Skin epidermis (tissue), 12 donors: ENCODE results near the gene PROKR2.

Experiments
- H3K27ac ChIP-seq, 21 experiments: fragments of 200-600 bp; sonication (generic) in 11 of 21; one replicate each; pipeline ENCODE4 v1.5.0; 2020; ENCODE audit warnings: mild to moderate bottlenecking in 3 of 21, inconsistent platforms in 2 of 21, moderate library complexity in 2 of 21
- H3K4me3 ChIP-seq, 7 experiments: fragments of 200-600 bp; sonication (generic) in 2 of 7; one replicate each; pipeline ENCODE4 v1.5.0; 2020; ENCODE audit warnings: inconsistent platforms in 2 of 7, mild to moderate bottlenecking in 2 of 7, moderate library complexity in 1 of 7

PROKR2 gene

DNA sequence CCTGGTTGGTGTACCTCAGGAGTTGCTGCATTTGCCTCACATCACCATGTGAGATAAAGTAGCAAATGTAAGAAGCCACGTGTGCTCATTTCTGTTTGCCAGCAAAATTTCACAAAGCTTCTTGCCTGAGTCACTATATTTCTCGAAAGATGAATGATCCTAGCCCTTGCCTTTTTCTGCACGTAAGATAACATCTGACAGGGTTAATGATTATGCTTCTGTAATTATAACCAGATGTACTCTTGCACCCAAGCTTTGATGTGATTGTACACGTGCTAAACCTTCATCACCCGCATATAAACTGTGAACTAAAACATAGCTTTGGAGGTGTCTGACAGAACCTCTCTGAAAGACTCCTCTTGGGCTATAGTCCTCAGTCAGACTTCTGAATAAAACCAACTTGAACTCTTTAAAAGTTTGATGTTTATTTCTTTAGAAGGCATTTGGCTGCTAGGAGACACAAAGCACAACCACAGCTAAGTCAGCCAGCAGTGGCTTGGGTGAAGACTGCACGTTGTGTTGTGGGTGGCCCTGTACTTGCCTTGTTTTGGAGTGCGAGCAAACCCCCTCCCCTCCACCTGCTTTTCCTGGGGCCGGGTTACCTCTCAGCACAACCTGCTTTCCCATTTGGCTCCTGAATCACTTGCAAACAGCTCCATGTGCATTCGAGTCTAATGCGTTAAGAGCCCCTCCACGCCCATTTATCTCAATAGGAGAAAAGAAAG, 19.3 kb downstream of the PROKR2 start:
- no peak overlapping the region for H3K27ac ChIP-seq
- no peak overlapping the region for H3K4me3 ChIP-seq

DNA sequence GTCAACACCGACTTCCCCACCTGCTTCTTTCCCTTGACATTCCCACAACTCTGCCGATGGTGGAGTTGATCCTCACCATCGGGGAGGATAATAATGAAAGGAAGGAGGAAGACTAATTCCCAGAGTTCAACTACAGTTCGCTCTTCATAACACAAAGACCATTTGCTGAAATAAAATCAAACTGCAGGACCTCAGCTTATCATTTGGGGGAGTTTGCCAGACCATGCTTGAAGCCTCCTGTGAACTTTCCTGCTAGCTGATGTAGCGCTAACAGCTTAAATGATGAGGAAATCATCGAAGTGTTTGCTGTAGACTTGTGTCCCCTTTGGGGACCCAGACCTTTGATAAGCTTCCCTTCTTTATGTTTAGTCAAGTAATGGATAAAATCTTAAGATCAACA, 26.2 kb downstream of the PROKR2 start:
- Histone ChIP-seq H3K27ac (no peak overlapping the region), H3K4me3 (no peak overlapping the region)

DNA sequence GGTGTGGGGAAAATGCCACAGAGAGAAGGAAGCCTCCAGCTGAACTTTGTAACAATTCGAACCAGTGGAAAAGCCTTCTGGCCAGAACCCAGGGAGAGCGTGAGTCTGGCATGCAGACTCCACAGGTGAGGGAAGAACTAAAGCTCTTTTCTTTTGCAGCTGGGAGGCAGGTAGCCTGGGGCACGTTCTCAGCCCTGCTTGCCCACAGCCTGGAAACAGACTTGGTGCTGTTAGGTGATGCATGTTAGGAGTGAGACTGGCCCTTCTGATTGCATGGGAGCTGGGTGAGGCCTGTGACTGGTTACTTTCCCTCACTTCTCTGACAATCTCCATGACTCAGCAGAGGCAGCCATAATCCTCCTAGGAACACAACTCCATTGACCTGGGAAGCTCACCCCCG, 34.2 kb downstream of the PROKR2 start:
- no peak overlapping the region for H3K4me3 ChIP-seq

DNA sequence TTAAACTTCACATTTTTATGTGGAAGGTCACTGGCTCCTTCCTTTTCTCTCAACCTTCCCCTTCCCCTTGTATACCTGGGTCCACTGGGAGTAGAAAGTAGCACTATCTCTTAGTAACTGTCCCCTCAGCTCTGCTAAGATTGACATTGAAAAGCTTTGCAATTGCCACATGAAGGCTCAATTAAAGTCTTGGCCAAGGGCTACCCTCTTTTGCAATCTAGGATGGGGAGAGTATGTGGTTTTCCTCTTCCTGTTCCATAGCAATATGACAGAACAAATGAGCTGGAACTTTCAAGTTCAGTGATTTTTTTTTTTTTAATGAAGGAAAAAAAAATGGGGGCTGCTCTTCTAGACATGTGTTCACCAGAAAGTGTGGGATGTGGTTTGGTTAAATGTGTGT, 37.1 kb downstream of the PROKR2 start:
- H3K27ac ChIP-seq = no peak overlapping the region
- H3K4me3 ChIP-seq = no peak overlapping the region

More for the DNA sequence above, 34.2 kb downstream of the PROKR2 start:
- H3K27ac ChIP-seq = no peak overlapping the region

DNA sequence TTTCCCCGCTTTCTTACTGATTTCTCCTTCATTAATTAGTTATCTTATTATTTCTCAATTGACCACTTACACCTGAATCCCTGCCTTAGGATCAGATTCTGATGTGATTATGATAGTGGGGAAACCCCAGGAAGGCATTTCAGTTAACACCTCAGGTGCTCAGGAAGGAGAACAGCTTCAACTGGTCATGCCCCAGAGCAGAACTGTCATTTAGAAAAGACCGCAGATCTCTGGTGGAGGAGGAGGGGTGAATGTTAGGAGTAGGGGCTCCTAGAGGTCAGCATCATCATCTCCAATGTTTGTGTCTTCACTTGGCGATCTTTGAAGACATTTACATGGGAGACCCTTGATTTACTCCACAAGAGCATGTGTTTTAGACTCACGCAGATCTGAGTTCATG, 44.5 kb downstream of the PROKR2 start:
- H3K27ac ChIP-seq = no peak overlapping the region

DNA sequence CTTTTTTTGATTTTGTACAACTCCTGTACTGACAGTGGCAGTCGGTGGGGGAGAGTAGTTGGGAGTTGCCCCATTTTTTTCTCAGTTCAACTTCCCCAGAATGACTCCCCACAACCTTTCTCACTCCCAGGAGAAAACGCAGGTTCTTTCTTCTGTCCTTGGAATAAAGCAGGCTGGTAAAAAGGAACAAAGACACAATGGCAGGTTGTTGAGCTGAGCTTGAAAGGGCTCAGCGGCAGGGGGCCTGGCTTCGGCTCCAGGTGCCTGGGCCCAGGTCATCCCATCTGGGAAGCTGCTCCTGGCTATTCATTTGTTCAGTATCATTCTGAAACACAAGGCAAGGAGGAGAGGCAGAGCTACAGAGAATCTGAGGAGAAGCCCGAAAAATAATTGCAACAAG, 46.2 kb downstream of the PROKR2 start:
- H3K27ac ChIP-seq = no peak overlapping the region
- H3K4me3 ChIP-seq = no peak overlapping the region

More for the DNA sequence above, 44.5 kb downstream of the PROKR2 start:
- H3K4me3 ChIP-seq = no peak overlapping the region

DNA sequence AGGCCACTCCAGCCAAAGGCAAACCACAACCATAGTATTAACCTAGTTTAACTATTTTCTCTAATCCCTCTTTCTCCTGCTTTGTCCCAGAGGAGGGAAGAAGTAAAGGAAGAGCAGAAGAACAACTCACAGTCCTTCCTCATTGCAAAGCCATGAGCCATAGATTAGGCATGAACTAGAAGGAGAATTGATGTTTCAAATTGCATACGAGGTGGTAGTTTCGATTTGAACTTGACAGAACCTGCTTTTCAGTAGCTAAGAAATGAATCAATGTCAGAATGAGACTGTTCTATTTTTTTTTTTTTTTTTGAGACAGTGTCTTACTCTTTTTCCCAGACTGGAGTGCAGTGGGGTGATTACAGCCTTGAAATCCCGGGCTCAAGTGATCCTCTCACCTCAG, 48.3 kb downstream of the PROKR2 start:
- no peak overlapping the region for H3K27ac ChIP-seq
- no peak overlapping the region for H3K4me3 ChIP-seq

DNA sequence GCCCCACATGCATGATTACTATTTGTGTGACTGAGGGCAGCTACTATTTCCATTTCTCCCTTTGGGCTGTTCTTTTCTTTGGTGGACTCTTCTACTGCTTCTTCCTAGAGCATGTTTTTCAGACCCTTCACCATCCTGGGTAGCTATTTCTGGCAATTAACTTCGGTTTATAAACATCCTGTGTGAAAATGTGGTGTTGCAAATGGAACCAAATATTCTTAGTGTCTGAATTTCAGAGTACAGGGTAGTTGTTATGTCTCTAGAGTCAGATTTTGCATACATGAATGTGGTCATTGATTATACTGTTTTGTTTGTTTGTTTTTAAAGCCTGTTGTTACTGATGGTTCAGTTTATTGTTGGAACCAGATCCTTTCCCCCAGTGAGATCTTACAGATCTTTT, 49.7 kb downstream of the PROKR2 start:
- no peak overlapping the region for H3K4me3 ChIP-seq
- no peak overlapping the region for H3K27ac ChIP-seq
